CD1c-positive myeloid dendritic cell (primary cell): ENCODE data around the gene DRC7.
"Not testable (repeated sequence)": the region's sequence is repeated elsewhere in the genome, so short reads cannot be mapped to it uniquely, and the experiment has no call there.

Experiments
- DNase-seq: peaks from one replicate; pipeline ENCODE4 v3.0.0-alpha.2; 2016; ENCODE audit errors: extremely low spot score

The DRC7 gene

DNA sequence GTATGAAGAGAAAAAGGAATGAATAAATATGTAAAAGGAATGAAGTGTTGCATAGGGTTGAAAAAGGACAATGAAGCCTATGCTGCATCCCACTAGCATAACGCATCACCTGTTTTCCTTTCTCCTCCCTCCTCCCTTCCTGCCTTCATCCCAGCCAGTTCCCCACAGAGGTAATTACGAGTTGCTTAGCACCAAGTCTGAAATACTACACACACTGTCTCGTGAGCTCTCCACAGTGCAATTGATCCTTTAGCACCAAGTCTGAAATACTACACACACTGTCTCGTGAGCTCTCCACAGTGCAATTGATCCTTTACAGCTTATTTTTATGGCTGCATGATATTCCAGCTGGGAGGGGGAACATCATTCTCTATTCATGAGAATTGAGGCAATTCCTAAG is 1.1 kb upstream of the DRC7 start:
- DNase-seq: no peak

GRCh38 chr16:57694231-57694724 is 328 bp upstream of the DRC7 start:
- no peak for DNase-seq

- no peak for DNase-seq
These were observed 1.1 kb downstream of the DRC7 start for GRCh38 chr16:57695680-57696069.

DNA sequence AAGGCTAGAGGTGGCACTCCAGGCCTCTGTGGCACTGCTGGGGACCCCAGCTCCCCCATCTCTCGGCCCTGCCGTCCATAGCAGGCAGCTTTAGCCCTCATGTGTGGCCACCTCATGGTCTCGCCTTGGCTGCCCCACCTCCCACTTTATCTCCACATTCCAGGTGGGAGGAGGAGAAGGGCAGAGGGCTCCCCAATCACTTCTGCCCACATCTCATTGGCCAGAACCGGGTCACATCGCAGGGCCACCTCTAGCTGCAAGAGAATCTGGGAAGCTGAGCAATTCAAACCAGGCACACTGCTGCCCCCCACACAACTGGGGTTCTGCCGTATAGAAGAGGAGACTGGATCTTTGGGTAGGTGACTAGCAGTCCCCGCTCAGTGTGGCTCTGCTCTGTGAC is 1.6 kb downstream of the DRC7 start:
- no peak for DNase-seq

DNA sequence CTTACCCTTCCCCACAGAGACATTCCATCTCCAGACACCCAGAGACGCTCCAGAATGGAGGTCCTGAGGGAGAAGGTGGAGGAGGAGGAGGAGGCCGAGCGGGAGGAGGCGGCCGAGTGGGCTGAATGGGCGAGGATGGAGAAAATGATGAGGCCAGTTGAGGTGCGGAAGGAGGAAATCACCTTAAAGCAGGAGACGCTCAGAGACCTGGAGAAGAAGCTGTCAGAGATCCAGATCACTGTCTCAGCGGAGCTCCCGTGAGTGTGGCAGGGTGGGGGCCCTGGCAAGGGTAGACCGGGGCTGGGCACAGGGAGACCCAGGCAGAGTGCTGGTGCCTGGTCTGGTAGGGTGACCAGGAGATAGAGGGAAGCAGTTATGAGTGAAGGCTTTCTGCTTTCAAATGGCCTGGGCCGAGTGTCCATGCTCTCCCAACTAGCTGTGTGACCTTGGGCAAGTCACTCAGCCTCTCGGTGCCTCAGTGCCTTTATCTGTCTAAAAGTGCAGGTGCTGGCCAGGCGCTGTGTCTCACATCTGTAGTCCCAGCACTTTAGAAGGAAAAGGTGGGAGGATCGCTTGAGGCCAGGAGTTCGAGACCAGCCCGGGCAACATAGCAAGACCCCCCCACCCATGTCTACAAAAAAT is 3.4 kb downstream of the DRC7 start:
- no peak for DNase-seq

- DNase-seq: no peak
These were observed 4.3 kb downstream of the DRC7 start for GRCh38 chr16:57698812-57699405.

DNA sequence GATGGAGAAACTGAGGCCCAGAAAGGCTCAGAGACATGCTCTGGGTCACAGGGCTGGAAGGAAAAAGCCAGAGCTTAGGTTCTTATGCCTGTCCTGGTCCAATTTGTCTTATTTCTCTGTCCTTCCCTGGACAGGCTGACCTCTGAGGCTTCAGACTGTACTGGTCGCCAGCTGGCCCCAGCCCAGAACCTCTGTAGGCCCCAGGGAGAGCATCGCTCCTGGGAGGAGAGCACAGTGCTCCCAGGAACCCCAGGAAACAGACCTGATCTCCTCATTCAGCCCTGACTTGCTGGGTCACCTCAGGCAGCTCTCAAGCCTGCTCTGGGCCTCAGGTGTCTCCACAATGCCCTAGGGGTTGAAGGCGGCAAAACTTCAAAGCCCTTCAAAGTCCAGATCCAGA is 4.9 kb downstream of the DRC7 start:
- DNase-seq: no peak

GRCh38 chr16:57699899-57700298 is 5.3 kb downstream of the DRC7 start:
- DNase-seq: no peak

DNA sequence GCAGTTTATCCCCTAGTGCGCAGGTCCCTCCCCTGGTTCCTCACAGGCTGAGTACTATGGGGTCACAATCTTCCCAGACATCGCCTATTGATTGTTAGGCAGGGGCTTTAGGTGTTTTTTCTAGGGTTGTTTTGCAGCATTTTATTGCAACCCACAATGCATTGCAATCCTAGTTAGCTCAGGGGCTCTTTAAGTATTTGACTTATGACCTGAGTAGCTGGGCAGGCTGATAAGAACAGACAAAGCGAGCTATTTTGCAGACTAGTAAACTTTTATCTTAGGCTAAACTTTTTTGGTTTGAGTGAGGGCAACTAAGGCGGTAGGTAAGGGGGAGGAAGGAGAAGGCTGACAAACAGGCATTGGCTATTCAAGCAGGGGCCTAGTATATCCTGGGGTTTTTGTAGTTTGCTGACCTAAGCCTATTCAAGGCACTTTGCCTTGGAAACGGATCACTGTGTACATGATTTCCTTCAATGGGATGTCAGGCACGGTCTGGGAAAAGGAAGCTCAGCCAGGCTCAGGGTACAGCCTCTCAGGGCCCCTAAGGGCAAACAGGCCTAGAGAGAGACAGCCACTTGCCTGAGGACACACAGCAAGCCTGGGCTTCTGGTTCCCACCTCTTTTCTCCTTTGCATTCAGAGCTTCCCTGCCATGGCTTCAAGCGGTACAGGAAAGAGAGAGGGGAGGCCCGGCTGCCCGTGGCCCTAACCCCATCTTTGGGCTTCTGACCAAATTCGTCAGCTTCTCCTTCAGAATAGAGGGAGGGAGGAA is 6.4 kb downstream of the DRC7 start:
- DNase-seq: no peak

- DNase-seq: no peak
These were observed 7.3 kb downstream of the DRC7 start for GRCh38 chr16:57701759-57702371.

- DNase-seq: no peak
These were observed 8.9 kb downstream of the DRC7 start for GRCh38 chr16:57703416-57704010.

- no peak for DNase-seq
These were observed 9.7 kb downstream of the DRC7 start for GRCh38 chr16:57704011-57704904.

GRCh38 chr16:57704905-57705852 is 10.6 kb downstream of the DRC7 start:
- DNase-seq: no peak

DNA sequence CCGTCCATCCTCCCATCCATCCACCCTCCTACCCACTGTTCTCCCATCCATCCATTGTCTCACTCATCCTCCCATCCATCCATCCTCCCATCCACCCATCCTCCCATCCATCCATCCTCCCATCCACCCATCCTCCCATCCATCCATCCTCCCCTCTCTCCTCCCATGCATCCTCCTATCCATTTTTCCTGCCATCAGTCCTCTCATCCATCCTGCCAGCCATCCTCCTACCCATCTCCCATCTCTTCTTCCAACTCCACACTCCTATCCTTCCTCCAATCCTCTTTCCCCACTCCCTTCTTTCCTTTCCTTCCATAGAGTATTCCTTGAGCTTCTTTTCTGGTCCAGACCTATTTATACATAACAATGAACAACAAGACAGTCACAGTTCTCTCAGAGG is 12.1 kb downstream of the DRC7 start:
- DNase-seq: no peak

- DNase-seq: no peak
These were observed 12.7 kb downstream of the DRC7 start for GRCh38 chr16:57707331-57707730.

GRCh38 chr16:57708168-57708567 is 13.6 kb downstream of the DRC7 start:
- no peak for DNase-seq

DNA sequence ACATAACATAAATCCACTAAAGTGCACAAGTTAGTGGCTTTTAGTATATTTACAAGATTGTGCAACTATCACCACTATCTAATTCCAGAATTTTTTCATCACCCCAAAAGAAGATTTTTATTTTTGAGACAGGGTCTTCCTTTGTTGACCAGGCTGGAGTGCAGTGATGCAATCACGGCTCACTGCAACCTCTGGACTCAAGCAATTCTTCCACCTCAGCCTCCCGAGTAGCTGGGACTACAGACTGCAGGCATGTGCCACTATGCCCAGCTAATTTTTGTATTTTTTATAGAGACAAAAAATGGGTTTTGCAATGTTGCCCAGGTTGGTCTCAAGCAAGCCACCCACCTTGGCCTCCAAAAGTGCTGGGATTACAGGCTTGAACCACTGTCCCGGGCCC is 15.1 kb downstream of the DRC7 start:
- DNase-seq: no peak

- no peak for DNase-seq
These were observed 16.7 kb downstream of the DRC7 start for GRCh38 chr16:57711346-57711745.

DNA sequence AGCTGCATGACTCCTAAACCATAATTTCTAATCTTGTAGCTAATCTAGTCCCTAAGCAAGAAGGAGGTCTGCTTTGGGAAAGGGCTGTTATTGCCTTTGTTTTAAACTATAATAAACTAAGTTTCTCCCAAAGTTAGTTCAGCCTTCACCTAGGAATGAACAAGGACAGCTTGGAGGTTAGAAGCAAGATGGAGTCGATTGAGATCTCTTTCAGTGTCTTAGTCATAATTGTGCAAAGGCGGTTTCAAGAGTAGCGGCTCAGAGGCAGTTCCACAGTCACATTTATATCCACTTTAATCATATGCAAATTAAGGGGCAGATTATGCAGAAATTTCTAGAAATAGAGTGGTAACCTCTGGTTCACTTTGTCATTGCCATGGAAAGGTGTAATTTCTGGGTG is 17.4 kb downstream of the DRC7 start:
- DNase-seq: no peak

DNA sequence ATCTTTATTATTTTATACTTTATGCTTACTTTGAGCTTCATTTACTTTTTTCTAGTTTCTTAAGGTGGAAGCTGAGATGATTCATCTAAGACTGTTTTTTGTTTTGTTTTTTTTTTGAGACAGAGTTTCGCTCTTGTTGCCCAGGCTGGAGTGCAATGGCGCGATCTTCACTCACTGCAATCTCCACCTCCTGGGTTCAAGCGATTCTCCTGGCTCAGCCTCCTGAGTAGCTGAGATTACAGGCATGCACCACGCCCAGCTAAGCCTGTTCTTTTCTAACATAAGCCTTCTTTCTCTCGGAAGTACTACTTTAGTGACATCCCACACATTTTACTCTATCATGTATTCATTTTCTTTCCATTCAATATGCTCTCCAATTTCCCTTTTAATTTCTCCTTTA is 18.0 kb downstream of the DRC7 start:
- not testable (repeated sequence) for DNase-seq
